Testis (tissue), 3 donors: ENCODE results near the gene MAP3K2. TPM values are rescaled to one million over a fixed set of nuclear protein-coding genes. Genes with fewer than 3 reads are reported as not detected.

ENCODE experiments used
- DNase-seq: peaks from one replicate; pipeline ENCODE4 v3.0.0-alpha.2; 2019
- H3K27ac ChIP-seq, 2 donors: fragments of 200-600 bp; sonication (generic); one replicate each; pipeline ENCODE4 v1.5.1; 2019
- H3K27me3 ChIP-seq: fragments of 200-600 bp; sonication (generic); one replicate; pipeline ENCODE4 v1.5.1; 2019
- H3K36me3 ChIP-seq: fragments of 200-600 bp; sonication (generic); one replicate; pipeline ENCODE4 v1.5.1; 2017; ENCODE audit warnings: low read depth; ENCODE audit errors: missing control alignments
- H3K4me1 ChIP-seq: fragments of 200-600 bp; sonication (generic); one replicate; pipeline ENCODE4 v1.5.1; 2019
- H3K4me3 ChIP-seq, 2 donors: fragments of 200-600 bp; sonication (generic); one replicate each; pipeline ENCODE4 v1.5.1; 2017 to 2019
- H3K9me3 ChIP-seq: fragments of 200-600 bp; sonication (generic); one replicate; pipeline ENCODE4 v1.5.1; 2017
- POLR2A ChIP-seq: fragments of 450-650 bp; IDR thresholded peaks from one replicate; pipeline ENCODE4 v1.6.1; 2017; ENCODE audit warnings: antibody characterized with exemption, mild to moderate bottlenecking, moderate library complexity
- WGBS, 2 donors: methylation state at CpG; one replicate each; pipeline ENCODE4 v1.1.5; 2018; 5-methylcytosine and 5-hydroxymethylcytosine counted together
- intact Hi-C: fragments of 100-400 bp; cut with DNase I; formaldehyde crosslinking; loops from one replicate; pipeline ENCODE4 v1.15.1; 2023; ENCODE audit warnings: low total_unique reads
- polyA plus RNA-seq: library from polyadenylated mRNA; stranded (reverse); fragments of 350-450 nt; fragmentation: Illumina TruSeq; extraction: RNeasy Lipid Tissue Mini Kit (QIAGEN cat#74804); gene quantifications from one replicate; pipeline ENCODE4 v1.2.3, GENCODE V29; 2014; ENCODE audit warnings: low read depth, low replicate concordance; ENCODE audit not compliant: insufficient read depth
- total RNA-seq, 2 donors: library from RNA; depleted of rRNA; stranded (reverse); fragments of >200 nt; gene quantifications; one replicate each; pipeline ENCODE4 v1.2.3, GENCODE V29; 2016
- TF ChIP-seq, protein P1 (sequence below), 3 experiments: fragments of 450-650 bp in 2 of 3; fragments of 200-600 bp in 1 of 3; sonication (generic) in 1 of 3; IDR thresholded peaks; one replicate each; pipeline ENCODE4 v1.5.1; 2016 to 2019; ENCODE audit warnings: antibody characterized with exemption in 3 of 3, mild to moderate bottlenecking in 2 of 3, moderate library complexity in 1 of 3

The MAP3K2 gene
- total and polyA plus RNA-seq, 3 donors from 2014 or later, result 16.3 to 74.5 (median 74.0) TPM

DNA sequence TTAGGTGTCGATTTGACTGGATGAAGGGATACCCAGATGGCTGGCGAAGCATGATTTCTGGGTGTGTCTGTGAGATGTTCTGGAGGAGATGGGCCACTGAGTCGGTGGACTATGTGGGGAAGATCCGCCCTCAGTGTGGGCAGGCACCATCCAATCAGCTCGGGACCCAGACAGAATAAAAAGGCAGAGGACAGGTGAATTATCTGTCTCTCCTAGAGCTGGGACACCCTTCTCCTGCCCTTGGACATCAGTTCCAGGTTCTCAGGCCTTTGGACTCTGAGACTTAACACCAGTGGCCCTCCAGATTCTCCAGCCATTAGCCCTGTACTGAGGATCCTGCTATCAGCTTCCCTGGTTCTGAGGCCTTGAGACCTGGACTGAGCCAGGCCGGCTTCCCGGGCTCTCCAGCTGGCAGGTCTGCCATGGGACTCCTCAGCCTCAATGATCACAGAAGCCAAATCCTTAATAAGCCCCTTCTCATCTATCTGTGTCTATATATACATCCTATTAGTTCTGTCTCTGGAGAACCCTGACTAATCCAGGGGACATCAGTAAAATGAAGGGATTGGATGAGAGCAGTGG is 42.2 kb upstream of the MAP3K2 start:
- Histone ChIP-seq H3K36me3 (no peaks in the 10 kb centered on the region), H3K27ac (no peak overlapping the region), H3K4me1 (no peaks in the 10 kb centered on the region), H3K27me3 (no peaks in the 10 kb centered on the region), H3K9me3 (no peaks in the 10 kb centered on the region), H3K4me3 (no peak overlapping the region)
- TF ChIP-seq, protein P1, sequence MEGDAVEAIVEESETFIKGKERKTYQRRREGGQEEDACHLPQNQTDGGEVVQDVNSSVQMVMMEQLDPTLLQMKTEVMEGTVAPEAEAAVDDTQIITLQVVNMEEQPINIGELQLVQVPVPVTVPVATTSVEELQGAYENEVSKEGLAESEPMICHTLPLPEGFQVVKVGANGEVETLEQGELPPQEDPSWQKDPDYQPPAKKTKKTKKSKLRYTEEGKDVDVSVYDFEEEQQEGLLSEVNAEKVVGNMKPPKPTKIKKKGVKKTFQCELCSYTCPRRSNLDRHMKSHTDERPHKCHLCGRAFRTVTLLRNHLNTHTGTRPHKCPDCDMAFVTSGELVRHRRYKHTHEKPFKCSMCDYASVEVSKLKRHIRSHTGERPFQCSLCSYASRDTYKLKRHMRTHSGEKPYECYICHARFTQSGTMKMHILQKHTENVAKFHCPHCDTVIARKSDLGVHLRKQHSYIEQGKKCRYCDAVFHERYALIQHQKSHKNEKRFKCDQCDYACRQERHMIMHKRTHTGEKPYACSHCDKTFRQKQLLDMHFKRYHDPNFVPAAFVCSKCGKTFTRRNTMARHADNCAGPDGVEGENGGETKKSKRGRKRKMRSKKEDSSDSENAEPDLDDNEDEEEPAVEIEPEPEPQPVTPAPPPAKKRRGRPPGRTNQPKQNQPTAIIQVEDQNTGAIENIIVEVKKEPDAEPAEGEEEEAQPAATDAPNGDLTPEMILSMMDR (IDR thresholded peaks at IDR 0.05), result no peak
- no peak for TF ChIP-seq POLR2A
- intact Hi-C loops, result no loop called here
- DNase-seq, result no peak
- WGBS, 2 donors, result 88 to 97% methylated on average over 7 of the region's 7 CpGs

DNA sequence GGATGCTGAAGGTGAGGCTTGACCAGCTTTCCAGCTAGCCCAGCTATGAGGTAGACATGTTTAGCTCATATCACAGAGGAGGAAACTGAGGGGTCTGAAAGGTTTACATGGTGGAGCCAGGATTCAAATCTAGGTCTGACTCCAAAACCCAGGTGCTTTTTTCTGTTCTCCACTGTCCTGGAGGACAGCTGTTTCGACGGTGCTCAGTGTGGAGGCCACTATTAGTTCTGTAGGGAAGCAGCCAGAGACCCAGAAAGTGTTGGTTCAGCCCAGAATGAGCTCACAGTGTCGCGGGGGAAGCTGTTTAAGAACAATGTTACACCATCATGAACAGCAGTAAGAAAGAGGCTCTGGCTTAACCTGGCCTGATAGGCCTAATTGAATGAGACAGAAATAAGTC is 41.5 kb upstream of the MAP3K2 start:
- Histone ChIP-seq H3K27me3 (no peaks in the 10 kb centered on the region), H3K4me3 (no peak overlapping the region), H3K4me1 (no peaks in the 10 kb centered on the region), H3K9me3 (no peaks in the 10 kb centered on the region), H3K27ac (no peak overlapping the region), H3K36me3 (no peaks in the 10 kb centered on the region)
- TF ChIP-seq, protein P1 (IDR thresholded peaks at IDR 0.05), result no peak
- no peak for TF ChIP-seq POLR2A
- intact Hi-C loops, result no loop called here
- 93 to 94% methylated on average over 4 of the region's 4 CpGs for WGBS, 2 donors
- no peak for DNase-seq

DNA sequence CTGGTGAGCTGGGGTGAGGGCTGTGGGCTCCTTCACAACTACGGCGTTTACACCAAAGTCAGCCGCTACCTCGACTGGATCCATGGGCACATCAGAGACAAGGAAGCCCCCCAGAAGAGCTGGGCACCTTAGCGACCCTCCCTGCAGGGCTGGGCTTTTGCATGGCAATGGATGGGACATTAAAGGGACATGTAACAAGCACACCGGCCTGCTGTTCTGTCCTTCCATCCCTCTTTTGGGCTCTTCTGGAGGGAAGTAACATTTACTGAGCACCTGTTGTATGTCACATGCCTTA is 41.0 kb upstream of the MAP3K2 start:
- no peak for TF ChIP-seq POLR2A
- TF ChIP-seq, protein P1 (IDR thresholded peaks at IDR 0.05), result no peak
- DNase-seq, result no peak

DNA sequence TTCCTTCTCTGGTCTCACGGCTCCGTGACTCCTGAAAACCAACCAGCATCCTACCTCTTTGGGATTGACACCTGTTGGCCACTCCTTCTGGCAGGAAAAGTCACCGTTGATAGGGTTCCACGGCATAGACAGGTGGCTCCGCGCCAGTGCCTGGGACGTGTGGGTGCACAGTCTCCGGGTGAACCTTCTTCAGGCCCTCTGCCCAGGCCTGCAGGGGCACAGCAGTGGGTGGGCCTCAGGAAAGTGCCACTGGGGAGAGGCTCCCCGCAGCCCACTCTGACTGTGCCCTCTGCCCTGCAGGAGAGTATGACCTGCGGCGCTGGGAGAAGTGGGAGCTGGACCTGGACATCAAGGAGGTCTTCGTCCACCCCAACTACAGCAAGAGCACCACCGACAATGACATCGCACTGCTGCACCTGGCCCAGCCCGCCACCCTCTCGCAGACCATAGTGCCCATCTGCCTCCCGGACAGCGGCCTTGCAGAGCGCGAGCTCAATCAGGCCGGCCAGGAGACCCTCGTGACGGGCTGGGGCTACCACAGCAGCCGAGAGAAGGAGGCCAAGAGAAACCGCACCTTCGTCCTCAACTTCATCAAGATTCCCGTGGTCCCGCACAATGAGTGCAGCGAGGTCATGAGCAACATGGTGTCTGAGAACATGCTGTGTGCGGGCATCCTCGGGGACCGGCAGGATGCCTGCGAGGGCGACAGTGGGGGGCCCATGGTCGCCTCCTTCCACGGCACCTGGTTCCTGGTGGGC is 40.5 kb upstream of the MAP3K2 start:
- DNase-seq, result no peak
- intact Hi-C loops, result no loop called here
- WGBS, 2 donors, result 94% methylated on average over 21 to 36 of the region's 36 CpGs
- Histone ChIP-seq H3K4me3 (no peak overlapping the region), H3K9me3 (no peaks in the 10 kb centered on the region), H3K36me3 (no peaks in the 10 kb centered on the region), H3K27ac (no peak overlapping the region), H3K27me3 (no peaks in the 10 kb centered on the region), H3K4me1 (peaks cover 2% of the 10 kb centered on the region)
- no peak for TF ChIP-seq POLR2A
- TF ChIP-seq, protein P1 (IDR thresholded peaks at IDR 0.05), result no peak

More for the DNA sequence above, 41.0 kb upstream of the MAP3K2 start:
- no peaks in the 10 kb centered on the region for H3K27me3 ChIP-seq
- no peaks in the 10 kb centered on the region for H3K36me3 ChIP-seq
- no peaks in the 10 kb centered on the region for H3K4me1 ChIP-seq
- WGBS, 2 donors, result 87 to 90% methylated on average over 2 to 6 of the region's 6 CpGs
- intact Hi-C loops, result no loop called here
- no peak overlapping the region for H3K4me3 ChIP-seq
- no peaks in the 10 kb centered on the region for H3K9me3 ChIP-seq
- no peak overlapping the region for H3K27ac ChIP-seq
